Measurements from ENCODE around the gene TMEM106B.

Gene TMEM106B

GRCh38 chr7:12228024-12228423 is 16.9 kb downstream of the TMEM106B start:
- DNase-seq (ENCODE audit: low read depth) = no peak

GRCh38 chr7:12229046-12229445 is 18.0 kb downstream of the TMEM106B start:
- no peak for DNase-seq (ENCODE audit: low read depth)

GRCh38 chr7:12231097-12231496 is 20.0 kb downstream of the TMEM106B start:
- DNase-seq (ENCODE audit: low read depth) = no peak

GRCh38 chr7:12233175-12233574 is 22.1 kb downstream of the TMEM106B start:
- DNase-seq (ENCODE audit: low read depth) = no peak

GRCh38 chr7:12234334-12234865 is 23.3 kb downstream of the TMEM106B start:
- DNase-seq (ENCODE audit: low read depth) = no peak

GRCh38 chr7:12235970-12236369 is 24.9 kb downstream of the TMEM106B start:
- DNase-seq (ENCODE audit: low read depth) = no peak

- no peak for DNase-seq (ENCODE audit: low read depth)
Observed at GRCh38 chr7:12237007-12237406, 25.9 kb downstream of the TMEM106B start.

- DNase-seq (ENCODE audit: low read depth) = no peak
Observed at GRCh38 chr7:12239806-12240205, 28.7 kb downstream of the TMEM106B start.

- DNase-seq (ENCODE audit: low read depth) = peak; percentile 29
Observed at GRCh38 chr7:12244129-12244528, 33.0 kb downstream of the TMEM106B start.

- DNase-seq (ENCODE audit: low read depth) = no peak
Observed at GRCh38 chr7:12244694-12245093, 33.6 kb downstream of the TMEM106B start.

- no peak for DNase-seq (ENCODE audit: low read depth)
Observed at GRCh38 chr7:12249706-12250105, 38.6 kb downstream of the TMEM106B start.

- no peak for DNase-seq (ENCODE audit: low read depth)
Observed at GRCh38 chr7:12250232-12250631, 39.1 kb downstream of the TMEM106B start.

- DNase-seq (ENCODE audit: low read depth) = peak; percentile 27
Observed at GRCh38 chr7:12256090-12256489, 45.0 kb downstream of the TMEM106B start.

GRCh38 chr7:12257582-12257981 is 46.5 kb downstream of the TMEM106B start:
- DNase-seq (ENCODE audit: low read depth) = peak; percentile 48

GRCh38 chr7:12258074-12258473 is 47.0 kb downstream of the TMEM106B start:
- DNase-seq (ENCODE audit: low read depth) = no peak

- DNase-seq (ENCODE audit: low read depth) = no peak
Observed at GRCh38 chr7:12267542-12267941, 56.4 kb downstream of the TMEM106B start.

GRCh38 chr7:12269100-12269895 is 58.2 kb downstream of the TMEM106B start:
- no peak for DNase-seq (ENCODE audit: low read depth)

GRCh38 chr7:12281038-12281437 is 69.9 kb downstream of the TMEM106B start:
- DNase-seq (ENCODE audit: low read depth) = peak; percentile 77

- DNase-seq (ENCODE audit: low read depth) = no peak
Observed at GRCh38 chr7:12287901-12288300, 76.8 kb downstream of the TMEM106B start.

GRCh38 chr7:12289996-12290395 is 78.9 kb downstream of the TMEM106B start:
- no peak for DNase-seq (ENCODE audit: low read depth)

GRCh38 chr7:12290761-12291160 is 79.7 kb downstream of the TMEM106B start:
- no peak for DNase-seq (ENCODE audit: low read depth)

- DNase-seq (ENCODE audit: low read depth) = peak; percentile 11
Observed at GRCh38 chr7:12291870-12292269, 80.8 kb downstream of the TMEM106B start.
